Parathyroid adenoma (tissue), 2 donors: ENCODE data around the gene HEBP2.

Experiments
- H2AFZ ChIP-seq: fragments of 300-600 bp; sonication (generic); one replicate; pipeline ENCODE4 v1.7.0; 2017; ENCODE audit warnings: antibody characterized with exemption, mild to moderate bottlenecking
- H3K27ac ChIP-seq: fragments of 300-600 bp; sonication (generic); one replicate; pipeline ENCODE4 v1.7.0; 2017
- H3K27me3 ChIP-seq: fragments of 300-600 bp; sonication (generic); one replicate; pipeline ENCODE4 v1.7.0; 2017; ENCODE audit warnings: low read length; ENCODE audit not compliant: control insufficient read depth, insufficient read depth
- H3K36me3 ChIP-seq: fragments of 300-600 bp; sonication (generic); one replicate; pipeline ENCODE4 v1.7.0; 2017; ENCODE audit warnings: low read length; ENCODE audit not compliant: control insufficient read depth, insufficient read depth
- H3K4me1 ChIP-seq: fragments of 300-600 bp; sonication (generic); one replicate; pipeline ENCODE4 v1.7.0; 2017; ENCODE audit warnings: control low read depth
- H3K4me2 ChIP-seq: fragments of 300-600 bp; sonication (generic); one replicate; pipeline ENCODE4 v1.7.0; 2017; ENCODE audit warnings: low read length
- H3K4me3 ChIP-seq: fragments of 300-600 bp; sonication (generic); one replicate; pipeline ENCODE4 v1.7.0; 2017; ENCODE audit warnings: low read depth, low read length
- H3K79me2 ChIP-seq: fragments of 300-600 bp; sonication (generic); one replicate; pipeline ENCODE4 v1.7.0; 2017; ENCODE audit warnings: control low read depth
- H3K9ac ChIP-seq: fragments of 300-600 bp; sonication (generic); one replicate; pipeline ENCODE4 v1.7.0; 2017; ENCODE audit warnings: mild to moderate bottlenecking
- H3K9me3 ChIP-seq: fragments of 300-600 bp; sonication (generic); one replicate; pipeline ENCODE4 v1.7.0; 2017; ENCODE audit warnings: low read length; ENCODE audit not compliant: control insufficient read depth
- TF ChIP-seq, protein P1 (sequence below): fragments of 300-600 bp; sonication (generic); IDR thresholded peaks from one replicate; pipeline ENCODE4 v1.7.0; 2017; ENCODE audit warnings: antibody characterized with exemption, mild to moderate bottlenecking
- donor health status: primary hyperparathyroidism.

The HEBP2 gene

DNA sequence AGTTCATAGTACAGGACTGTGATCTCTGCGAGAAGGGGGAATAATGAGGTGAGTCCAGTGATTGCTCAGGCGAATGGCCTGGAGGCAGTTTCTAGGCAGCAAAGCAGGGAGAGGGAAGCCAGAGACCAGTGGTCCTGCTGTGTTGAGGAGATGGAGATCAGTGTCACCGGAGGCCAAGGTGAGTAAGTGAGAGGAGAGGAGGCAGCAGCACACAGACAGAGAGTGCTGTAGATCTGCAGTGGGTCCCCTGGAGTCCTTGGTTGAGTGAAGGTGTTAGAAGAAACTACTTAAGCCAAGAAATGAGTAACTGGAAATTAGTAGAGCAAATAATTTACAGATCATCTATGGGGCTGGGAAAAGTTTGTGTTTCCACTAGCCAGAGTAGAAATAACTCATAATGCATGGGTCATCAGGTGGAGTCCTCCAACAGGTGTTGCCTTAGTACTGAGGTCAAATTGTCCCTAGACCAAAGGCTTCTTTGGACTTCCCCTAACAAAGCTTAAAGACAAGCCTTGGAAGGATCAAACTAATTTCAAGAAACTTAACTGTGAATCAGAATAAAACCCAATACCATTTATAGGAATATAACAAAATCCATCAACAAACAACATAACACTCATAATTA, 13.6 kb downstream of the HEBP2 start:
- no peak overlapping the region for H2AFZ ChIP-seq
- H3K27me3 ChIP-seq, result no peaks in the 10 kb centered on the region
- no peaks in the 10 kb centered on the region for H3K36me3 ChIP-seq
- H3K4me1 ChIP-seq, result no peaks in the 10 kb centered on the region
- no peak overlapping the region for H3K4me2 ChIP-seq
- H3K27ac ChIP-seq, result no peak overlapping the region
- H3K4me3 ChIP-seq, result no peak overlapping the region
- no peak overlapping the region for H3K9ac ChIP-seq
- no peaks in the 10 kb centered on the region for H3K79me2 ChIP-seq
- H3K9me3 ChIP-seq, result no peaks in the 10 kb centered on the region
- TF ChIP-seq, protein P1, sequence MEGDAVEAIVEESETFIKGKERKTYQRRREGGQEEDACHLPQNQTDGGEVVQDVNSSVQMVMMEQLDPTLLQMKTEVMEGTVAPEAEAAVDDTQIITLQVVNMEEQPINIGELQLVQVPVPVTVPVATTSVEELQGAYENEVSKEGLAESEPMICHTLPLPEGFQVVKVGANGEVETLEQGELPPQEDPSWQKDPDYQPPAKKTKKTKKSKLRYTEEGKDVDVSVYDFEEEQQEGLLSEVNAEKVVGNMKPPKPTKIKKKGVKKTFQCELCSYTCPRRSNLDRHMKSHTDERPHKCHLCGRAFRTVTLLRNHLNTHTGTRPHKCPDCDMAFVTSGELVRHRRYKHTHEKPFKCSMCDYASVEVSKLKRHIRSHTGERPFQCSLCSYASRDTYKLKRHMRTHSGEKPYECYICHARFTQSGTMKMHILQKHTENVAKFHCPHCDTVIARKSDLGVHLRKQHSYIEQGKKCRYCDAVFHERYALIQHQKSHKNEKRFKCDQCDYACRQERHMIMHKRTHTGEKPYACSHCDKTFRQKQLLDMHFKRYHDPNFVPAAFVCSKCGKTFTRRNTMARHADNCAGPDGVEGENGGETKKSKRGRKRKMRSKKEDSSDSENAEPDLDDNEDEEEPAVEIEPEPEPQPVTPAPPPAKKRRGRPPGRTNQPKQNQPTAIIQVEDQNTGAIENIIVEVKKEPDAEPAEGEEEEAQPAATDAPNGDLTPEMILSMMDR, result no peak

DNA sequence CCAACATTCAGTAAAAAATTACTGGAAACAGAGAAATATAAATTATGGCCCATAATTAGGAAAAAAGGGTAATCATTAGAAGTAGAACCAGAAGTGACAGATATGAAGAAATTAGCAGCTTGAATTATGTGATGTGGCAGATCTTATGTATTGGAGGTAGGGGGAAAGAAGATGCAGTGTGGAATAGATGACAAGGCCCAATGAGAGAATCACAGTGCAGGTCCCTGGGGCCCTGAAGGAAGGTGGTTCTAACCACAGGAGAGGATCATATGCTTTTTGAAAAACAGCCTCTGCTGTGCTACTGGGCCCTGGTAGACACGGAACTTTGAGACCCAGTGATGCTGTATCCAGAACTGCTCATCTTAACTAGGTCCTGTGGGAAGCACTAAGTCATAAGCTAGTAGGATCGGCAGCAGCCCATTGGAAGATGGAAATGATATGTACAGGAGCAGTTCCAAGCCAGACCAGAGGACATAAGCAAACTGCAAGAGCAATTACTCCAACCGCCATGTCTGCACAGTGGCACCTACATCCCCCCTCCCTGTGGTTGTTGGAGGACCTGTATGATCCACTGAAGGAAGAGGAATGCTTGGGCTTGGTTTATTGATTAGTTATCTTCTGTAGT, 14.2 kb downstream of the HEBP2 start:
- TF ChIP-seq, protein P1, result no peak
- Histone ChIP-seq H3K4me1 (no peaks in the 10 kb centered on the region), H3K36me3 (no peaks in the 10 kb centered on the region)

DNA sequence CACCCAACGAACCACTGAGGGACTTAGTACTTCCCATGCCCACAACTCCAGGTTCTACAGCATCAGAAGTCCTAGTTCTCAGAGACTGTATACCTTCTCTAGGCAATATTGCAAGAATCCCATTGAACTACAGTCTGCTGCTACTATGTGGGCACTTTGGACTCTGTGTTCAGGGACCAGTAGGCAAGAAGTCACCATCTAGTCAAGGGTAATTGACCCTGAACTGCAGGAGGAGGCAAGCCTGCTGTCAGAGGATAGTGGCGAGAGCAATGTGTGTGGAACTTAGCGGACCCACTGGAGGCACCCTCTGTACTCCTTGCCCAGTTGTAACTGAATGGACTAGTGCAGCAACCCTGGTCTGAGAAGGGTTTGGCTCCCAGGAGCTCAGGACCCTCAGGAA, 15.7 kb downstream of the HEBP2 start:
- no peak overlapping the region for H2AFZ ChIP-seq
- no peak overlapping the region for H3K4me3 ChIP-seq
- H3K27me3 ChIP-seq, result no peaks in the 10 kb centered on the region
- no peaks in the 10 kb centered on the region for H3K9me3 ChIP-seq
- no peak overlapping the region for H3K9ac ChIP-seq
- TF ChIP-seq, protein P1, result no peak
- H3K36me3 ChIP-seq, result no peaks in the 10 kb centered on the region
- H3K4me2 ChIP-seq, result no peak overlapping the region
- no peak overlapping the region for H3K27ac ChIP-seq
- H3K79me2 ChIP-seq, result no peaks in the 10 kb centered on the region
- H3K4me1 ChIP-seq, result no peaks in the 10 kb centered on the region

More for the DNA sequence above, 14.2 kb downstream of the HEBP2 start:
- Histone ChIP-seq H2AFZ (no peak overlapping the region), H3K4me2 (no peak overlapping the region), H3K27me3 (no peaks in the 10 kb centered on the region), H3K27ac (no peak overlapping the region), H3K4me3 (no peak overlapping the region), H3K9ac (no peak overlapping the region), H3K9me3 (no peaks in the 10 kb centered on the region), H3K79me2 (no peaks in the 10 kb centered on the region)

DNA sequence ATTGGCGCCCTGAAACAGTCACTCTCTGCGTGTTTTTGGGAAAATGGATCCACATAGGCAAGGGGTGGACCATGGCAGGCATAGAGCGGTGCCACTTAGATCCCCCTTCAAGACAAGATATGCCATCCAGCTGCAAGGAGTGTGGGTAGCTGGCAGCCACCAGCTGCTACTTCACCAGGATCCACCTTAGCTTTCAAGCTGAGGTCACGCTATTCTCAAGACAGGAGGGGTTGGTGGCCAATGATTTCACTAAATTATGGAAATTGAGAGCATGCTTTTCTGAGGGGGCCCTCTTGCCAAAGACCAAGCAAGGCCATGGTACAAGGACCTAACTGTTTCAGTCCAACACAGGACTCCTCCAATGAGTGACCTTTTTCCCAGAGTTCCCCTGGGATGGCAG, 16.3 kb downstream of the HEBP2 start:
- H3K4me2 ChIP-seq, result no peak overlapping the region
- no peak overlapping the region for H3K4me3 ChIP-seq
- TF ChIP-seq, protein P1, result no peak
- no peaks in the 10 kb centered on the region for H3K36me3 ChIP-seq
- H3K9ac ChIP-seq, result no peak overlapping the region
- no peaks in the 10 kb centered on the region for H3K79me2 ChIP-seq
- no peaks in the 10 kb centered on the region for H3K9me3 ChIP-seq
- no peaks in the 10 kb centered on the region for H3K27me3 ChIP-seq
- H3K4me1 ChIP-seq, result no peaks in the 10 kb centered on the region
- no peak overlapping the region for H2AFZ ChIP-seq
- H3K27ac ChIP-seq, result no peak overlapping the region

DNA sequence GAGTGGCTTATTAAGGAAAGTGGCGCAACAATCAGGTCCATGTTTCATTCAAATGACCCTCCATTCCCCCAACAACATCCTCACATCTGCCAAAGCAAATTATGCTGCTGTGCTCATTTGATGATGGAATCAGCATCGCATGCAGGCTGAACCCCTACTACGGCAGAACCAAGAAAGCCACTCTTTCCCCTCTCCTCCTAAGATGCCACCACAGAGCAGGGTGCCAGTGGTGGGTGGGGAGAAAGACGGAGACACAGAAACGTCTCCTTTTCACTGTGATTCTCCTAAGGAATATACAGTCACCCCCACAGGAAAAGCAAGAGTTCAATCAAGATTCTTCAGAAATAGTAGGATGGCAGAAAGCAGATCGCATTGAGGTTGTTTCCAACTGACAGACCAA, 17.1 kb downstream of the HEBP2 start:
- Histone ChIP-seq H3K27me3 (no peaks in the 10 kb centered on the region), H3K27ac (no peak overlapping the region), H3K4me1 (no peaks in the 10 kb centered on the region), H3K4me2 (no peak overlapping the region), H3K36me3 (no peaks in the 10 kb centered on the region), H3K79me2 (no peaks in the 10 kb centered on the region), H3K9me3 (no peaks in the 10 kb centered on the region), H2AFZ (no peak overlapping the region), H3K4me3 (no peak overlapping the region), H3K9ac (no peak overlapping the region)
- TF ChIP-seq, protein P1, result no peak
